Stimulated activated CD8-positive, alpha-beta memory T cell treated with anti-CD3 and anti-CD28 coated beads, Interleukin-15, amount 100 ng/mL, for 4 hours (primary cell): ENCODE measurements around the gene IRAK1.

Source experiments
- DNase-seq, 2 donors: peaks; one replicate each; pipeline ENCODE4 v3.0.0-alpha.2; 2020; ENCODE audit warnings: low read depth in 2 of 2

IRAK1 gene

GRCh38 chrX:153971124-153971449 is 48.6 kb downstream of the IRAK1 start:
- peak; percentile 79 to 88 for DNase-seq

GRCh38 chrX:153970357-153971123 is 49.2 kb downstream of the IRAK1 start:
- DNase-seq: no peak

- DNase-seq: no peak
Measured at GRCh38 chrX:153969904-153970356, 49.8 kb downstream of the IRAK1 start.

DNA sequence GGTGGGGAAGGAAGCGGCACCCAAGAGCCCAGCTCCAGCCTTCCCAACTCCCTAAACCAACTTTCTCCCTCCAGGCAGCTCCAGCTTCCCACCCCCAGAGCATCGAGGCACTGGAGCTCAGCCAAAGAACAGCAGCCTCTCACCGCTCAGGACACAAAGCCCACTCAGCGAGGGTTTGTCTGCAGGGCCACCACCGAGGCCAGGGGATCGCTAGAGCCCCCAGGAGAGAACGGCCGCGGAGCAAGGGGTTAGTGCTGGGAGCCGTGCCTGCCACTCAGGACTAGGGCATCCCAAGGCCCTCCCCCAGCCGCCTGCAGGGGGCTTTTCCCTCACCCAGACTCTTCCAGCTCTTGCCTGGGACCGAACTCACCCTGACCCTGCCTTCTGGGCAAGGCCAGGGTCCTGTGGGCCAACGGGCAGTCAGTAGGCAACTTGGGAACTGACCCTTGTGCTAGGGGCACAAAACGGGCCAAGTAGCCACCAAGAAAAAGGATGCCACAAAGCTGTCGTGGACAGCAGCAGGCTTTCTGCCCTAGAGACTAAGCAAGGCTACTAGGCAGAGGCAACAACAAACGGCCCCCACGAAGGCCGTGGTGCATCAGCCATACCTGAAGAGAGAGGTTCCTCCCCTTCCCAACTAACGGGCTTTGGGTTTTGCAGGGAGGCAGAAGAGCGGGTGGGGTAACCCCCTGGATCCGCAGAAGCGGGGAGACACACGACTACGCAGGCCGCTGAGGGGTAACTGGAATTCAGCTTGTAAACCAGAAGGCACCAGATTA is 50.4 kb downstream of the IRAK1 start:
- no peak for DNase-seq

DNA sequence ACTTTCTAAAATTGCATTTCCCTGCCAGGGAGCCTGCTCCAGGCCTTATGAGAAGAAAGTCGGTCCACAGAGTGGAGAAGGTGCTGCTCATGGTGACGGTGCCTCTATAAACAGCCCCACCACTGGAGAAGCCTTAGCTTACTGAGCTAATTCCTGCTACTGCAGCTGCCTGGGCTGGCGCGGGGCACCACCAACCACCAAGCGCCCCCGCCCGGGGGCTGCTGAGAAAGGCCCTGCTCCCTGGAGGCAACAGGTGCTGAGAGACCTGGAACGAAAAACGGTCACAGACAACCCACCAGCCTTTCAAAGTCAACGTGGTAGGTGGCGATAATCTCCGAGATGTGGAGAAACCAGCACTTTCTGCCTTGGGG is 51.0 kb downstream of the IRAK1 start:
- DNase-seq: no peak

GRCh38 chrX:153968255-153968654 is 51.4 kb downstream of the IRAK1 start:
- DNase-seq: no peak

DNA sequence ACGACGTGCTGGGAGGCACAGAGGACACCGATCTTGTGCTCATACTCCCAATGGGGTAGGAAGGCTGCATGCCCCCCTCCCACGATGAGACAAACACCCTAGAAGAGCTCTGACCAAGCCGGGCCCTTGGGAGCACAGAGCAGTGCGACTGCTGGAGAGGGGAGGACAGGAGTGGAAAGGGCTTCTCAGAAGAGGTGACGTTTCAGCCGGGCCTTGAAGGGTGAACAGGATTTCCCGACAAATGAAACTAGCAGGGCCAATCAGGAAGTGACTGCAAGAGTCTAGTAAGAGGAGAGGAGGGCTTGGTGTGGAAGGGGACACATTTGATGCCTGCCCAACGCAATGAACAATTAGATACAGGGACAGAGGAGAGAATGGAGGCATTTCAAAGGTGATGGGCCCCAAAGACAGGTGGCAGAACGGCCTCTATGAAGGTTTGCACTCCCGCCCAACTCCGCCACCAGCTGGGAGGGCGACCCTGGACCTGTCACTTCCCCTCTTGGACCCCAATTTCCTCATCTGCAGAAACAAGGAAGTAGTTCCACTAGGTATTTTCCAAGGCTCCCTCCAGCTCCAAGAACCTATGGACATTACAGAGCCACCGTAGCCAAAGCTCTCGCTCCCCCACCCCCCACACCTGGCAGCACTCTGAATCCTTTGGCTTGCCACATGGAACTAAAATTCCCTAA is 52.0 kb downstream of the IRAK1 start:
- no peak for DNase-seq

GRCh38 chrX:153966841-153967535 is 52.7 kb downstream of the IRAK1 start:
- no peak for DNase-seq

- DNase-seq: no peak
Measured at GRCh38 chrX:153966283-153966688, 53.4 kb downstream of the IRAK1 start.

DNA sequence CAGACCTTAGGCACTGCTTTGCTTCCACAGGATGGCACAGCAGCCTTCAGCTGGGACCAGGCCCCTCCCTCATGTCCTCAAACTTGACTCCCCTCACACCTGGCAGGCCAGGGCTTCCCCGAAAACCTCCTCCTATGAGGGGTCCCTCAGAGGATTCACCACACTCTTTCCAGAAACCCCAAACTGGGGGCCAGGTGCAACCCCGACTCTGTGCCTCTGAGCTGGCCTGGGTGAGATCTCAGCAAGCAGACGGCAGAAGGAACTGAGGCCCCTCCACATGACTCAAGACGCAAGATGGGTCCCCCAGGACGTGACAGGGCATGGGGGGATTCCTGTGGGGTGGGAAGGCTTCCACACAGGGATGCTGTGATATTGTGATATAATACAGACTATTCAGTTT is 54.3 kb downstream of the IRAK1 start:
- DNase-seq: no peak

- DNase-seq: no peak
Measured at GRCh38 chrX:153964105-153964504, 55.6 kb downstream of the IRAK1 start.

DNA sequence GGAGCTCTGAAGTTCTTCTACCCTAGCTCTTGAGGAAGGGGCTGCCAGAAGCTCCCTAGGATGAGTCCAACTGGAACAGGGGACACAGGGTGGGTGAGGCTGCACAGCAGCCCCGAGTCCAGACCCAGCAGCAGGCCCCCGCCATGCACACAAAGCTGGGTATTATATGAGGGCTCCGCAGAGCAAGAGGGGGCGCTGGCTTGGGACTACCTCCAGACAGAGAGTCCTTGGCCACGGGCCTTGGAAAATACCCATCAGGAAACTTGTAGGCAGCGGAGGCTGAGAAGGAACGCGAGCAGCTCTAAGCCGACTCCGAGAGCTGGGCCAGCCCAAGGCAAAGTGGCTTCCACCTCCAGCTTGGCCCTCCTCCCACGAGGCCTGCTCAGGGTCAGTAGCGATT is 56.2 kb downstream of the IRAK1 start:
- DNase-seq: no peak

DNA sequence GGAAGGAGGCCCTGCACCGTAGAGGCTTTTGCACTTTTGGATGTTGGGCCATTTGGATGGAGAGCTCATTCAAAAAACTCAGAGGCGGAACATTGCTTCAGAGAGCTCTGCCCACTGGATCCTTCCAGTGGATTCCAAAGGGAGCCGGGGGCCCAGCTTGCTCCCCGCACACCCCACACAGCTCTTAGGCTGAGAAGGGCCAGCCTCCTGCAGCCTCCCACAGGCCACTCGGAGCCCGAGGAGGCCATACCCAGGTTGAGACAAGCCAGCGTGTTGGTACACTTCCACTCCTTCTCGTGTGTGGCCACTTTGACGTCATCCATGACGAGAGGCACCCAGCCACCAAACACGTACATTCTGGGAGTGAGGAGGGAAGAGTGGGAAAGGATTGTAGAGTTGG is 58.4 kb downstream of the IRAK1 start:
- no peak for DNase-seq

- no peak for DNase-seq
Measured at GRCh38 chrX:153960786-153961185, 58.9 kb downstream of the IRAK1 start.
